G401 (cell line): ENCODE results near the gene SRSF4. TPM values are rescaled to one million over a fixed set of nuclear protein-coding genes. Genes with fewer than 3 reads are reported as not detected.
A peak's percentile ranks its signal among the peaks of the same experiment; 100 is the strongest.

Source experiments
- DNase-seq: peaks from one replicate; pipeline ENCODE4 v3.0.0-alpha.2; 2015; ENCODE audit warnings: low spot score
- in situ Hi-C: cut with HindIII; loops from 2 replicates; pipeline ENCODE4 v1.10.0; 2016; ENCODE audit warnings: low sequenced_read_pairs, mixed read lengths
- total RNA-seq: library from RNA; depleted of rRNA; stranded (reverse); fragments of >200 nt; shearing (Covaris generic); gene quantifications from 2 replicates; pipeline ENCODE4 v1.2.3, GENCODE V29; 2014

The SRSF4 gene
- total RNA-seq, 1 experiment from 2014 or later = 39.5 TPM

GRCh38 chr1:29202584-29203340 is 21.1 kb upstream of the SRSF4 start:
- peak; percentile 96 for DNase-seq
- in situ Hi-C loops = no loop called here

- in situ Hi-C loops = no loop called here
- DNase-seq = no peak
Observed at GRCh38 chr1:29202053-29202452, 20.4 kb upstream of the SRSF4 start.

GRCh38 chr1:29201595-29202051 is 19.9 kb upstream of the SRSF4 start:
- in situ Hi-C loops = no loop called here
- DNase-seq = no peak

GRCh38 chr1:29200906-29201594 is 19.4 kb upstream of the SRSF4 start:
- DNase-seq = no peak
- in situ Hi-C loops = no loop called here

GRCh38 chr1:29197993-29198392 is 16.3 kb upstream of the SRSF4 start:
- in situ Hi-C loops = no loop called here
- DNase-seq = no peak

GRCh38 chr1:29197590-29197924 is 15.9 kb upstream of the SRSF4 start:
- in situ Hi-C loops = no loop called here
- peak; percentile 16 for DNase-seq

GRCh38 chr1:29196863-29197589 is 15.3 kb upstream of the SRSF4 start:
- DNase-seq = no peak
- in situ Hi-C loops = no loop called here

GRCh38 chr1:29195881-29196291 is 14.2 kb upstream of the SRSF4 start:
- in situ Hi-C loops = no loop called here
- no peak for DNase-seq

- in situ Hi-C loops = no loop called here
- DNase-seq = no peak
Observed at GRCh38 chr1:29193879-29194455, 12.3 kb upstream of the SRSF4 start.

GRCh38 chr1:29190718-29191117 is 9.0 kb upstream of the SRSF4 start:
- no peak for DNase-seq
- in situ Hi-C loops = no loop called here

GRCh38 chr1:29186707-29187106 is 5.0 kb upstream of the SRSF4 start:
- in situ Hi-C loops = no loop called here
- no peak for DNase-seq

- DNase-seq = no peak
- in situ Hi-C loops = no loop called here
Observed at GRCh38 chr1:29186252-29186651, 4.6 kb upstream of the SRSF4 start.

GRCh38 chr1:29183287-29183686 is 1.6 kb upstream of the SRSF4 start:
- DNase-seq = no peak
- in situ Hi-C loops = no loop called here

GRCh38 chr1:29180497-29181412 is 945 bp downstream of the SRSF4 start:
- in situ Hi-C loops = no loop called here
- no peak for DNase-seq

- in situ Hi-C loops = no loop called here
Observed at GRCh38 chr1:29179641-29180184, 2.0 kb downstream of the SRSF4 start.

GRCh38 chr1:29177022-29177705 is 4.5 kb downstream of the SRSF4 start:
- no peak for DNase-seq
- in situ Hi-C loops = no loop called here

More at GRCh38 chr1:29179641-29180184, 2.0 kb downstream of the SRSF4 start:
- no peak for DNase-seq

GRCh38 chr1:29176576-29176975 is 5.1 kb downstream of the SRSF4 start:
- in situ Hi-C loops = no loop called here
- DNase-seq = no peak

GRCh38 chr1:29172415-29172939 is 9.2 kb downstream of the SRSF4 start:
- no peak for DNase-seq
- in situ Hi-C loops = no loop called here
